ENCODE data around the gene ERI3.
"Not testable (repeated sequence)": the region's sequence is repeated elsewhere in the genome, so short reads cannot be mapped to it uniquely, and the experiment has no call there.

ERI3 gene

DNA sequence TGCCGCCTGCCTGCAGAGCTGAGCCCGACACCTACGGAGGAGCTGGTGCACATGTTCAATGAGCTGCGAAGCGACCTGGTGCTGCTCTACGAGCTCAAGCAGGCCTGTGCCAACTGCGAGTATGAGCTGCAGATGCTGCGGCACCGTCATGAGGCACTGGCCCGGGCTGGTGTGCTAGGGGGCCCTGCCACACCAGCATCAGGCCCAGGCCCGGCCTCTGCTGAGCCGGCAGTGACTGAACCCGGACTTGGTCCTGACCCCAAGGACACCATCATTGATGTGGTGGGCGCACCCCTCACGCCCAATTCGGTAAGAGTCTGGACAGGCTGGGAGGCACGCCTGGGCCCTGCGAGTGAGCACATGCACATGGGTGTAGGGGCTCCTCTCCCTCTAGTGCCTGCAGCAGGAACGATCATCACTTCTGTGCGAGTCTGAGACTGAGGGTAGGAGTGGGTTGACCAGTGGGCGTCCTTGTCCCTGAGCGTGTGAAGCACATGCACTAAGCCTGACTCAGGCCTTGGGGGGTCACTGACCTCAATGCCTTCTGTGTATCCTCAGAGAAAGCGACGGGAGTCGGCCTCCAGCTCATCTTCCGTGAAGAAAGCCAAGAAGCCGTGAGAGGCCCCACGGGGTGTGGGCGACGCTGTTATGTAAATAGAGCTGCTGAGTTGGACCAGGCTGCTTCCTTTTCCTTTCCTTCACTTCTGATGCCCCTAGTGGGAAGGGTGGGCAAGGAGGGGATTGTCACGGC lies 134.9 kb downstream of the ERI3 start:
- in situ Hi-C loops (cut with MboI; ENCODE audit: low sequenced_read_pairs) = loop anchor here (10.0 kb wide), 1 partner anchor 95 kb away; no protein-coding TSS in a partner anchor

DNA sequence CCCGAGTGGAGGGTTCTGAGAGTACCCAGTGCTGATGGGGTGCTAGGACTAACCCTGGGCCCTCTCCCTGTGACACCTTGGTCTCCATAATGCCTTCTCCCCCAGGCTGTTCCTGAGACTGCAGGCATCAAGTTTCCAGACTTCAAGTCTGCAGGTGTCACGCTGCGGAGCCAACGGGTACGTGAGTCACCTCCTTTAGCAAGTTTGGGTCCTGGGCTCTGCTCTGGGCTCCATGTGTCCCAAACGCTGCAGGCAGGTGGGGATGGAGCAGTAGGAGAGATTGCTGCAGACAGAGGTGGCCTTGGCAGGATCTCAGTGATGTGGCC lies 135.8 kb downstream of the ERI3 start:
- in situ Hi-C loops (cut with MboI; ENCODE audit: low sequenced_read_pairs) = no loop called here

DNA sequence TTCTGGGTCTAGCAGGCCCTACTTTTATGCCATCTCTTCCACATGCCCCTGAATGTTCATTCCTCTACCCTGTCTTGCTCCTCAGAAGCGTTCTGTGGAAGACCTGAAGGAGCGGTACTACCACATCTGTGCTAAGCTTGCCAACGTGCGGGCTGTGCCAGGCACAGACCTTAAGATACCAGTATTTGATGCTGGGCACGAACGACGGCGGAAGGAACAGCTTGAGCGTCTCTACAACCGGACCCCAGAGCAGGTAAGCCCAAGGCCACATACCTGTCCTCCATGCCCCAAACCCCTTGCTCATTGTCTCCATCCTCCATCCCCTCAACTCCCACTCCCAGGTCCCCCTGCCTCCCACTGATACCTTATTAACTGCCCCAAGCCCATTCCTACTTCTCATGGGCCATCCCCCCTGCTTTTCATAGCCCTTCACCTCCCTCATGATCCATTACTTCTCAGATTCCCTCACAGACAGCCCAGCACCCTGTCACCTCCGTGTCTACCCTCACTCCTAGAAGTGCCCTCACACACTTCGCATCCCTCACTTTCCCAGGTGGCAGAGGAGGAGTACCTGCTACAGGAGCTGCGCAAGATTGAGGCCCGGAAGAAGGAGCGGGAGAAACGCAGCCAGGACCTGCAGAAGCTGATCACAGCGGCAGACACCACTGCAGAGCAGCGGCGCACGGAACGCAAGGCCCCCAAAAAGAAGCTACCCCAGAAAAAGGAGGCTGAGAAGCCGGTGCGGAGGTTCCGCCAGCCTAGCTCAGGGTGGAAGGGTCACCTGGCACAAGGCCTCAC lies 136.4 kb downstream of the ERI3 start:
- in situ Hi-C loops (cut with MboI; ENCODE audit: low sequenced_read_pairs) = no loop called here

DNA sequence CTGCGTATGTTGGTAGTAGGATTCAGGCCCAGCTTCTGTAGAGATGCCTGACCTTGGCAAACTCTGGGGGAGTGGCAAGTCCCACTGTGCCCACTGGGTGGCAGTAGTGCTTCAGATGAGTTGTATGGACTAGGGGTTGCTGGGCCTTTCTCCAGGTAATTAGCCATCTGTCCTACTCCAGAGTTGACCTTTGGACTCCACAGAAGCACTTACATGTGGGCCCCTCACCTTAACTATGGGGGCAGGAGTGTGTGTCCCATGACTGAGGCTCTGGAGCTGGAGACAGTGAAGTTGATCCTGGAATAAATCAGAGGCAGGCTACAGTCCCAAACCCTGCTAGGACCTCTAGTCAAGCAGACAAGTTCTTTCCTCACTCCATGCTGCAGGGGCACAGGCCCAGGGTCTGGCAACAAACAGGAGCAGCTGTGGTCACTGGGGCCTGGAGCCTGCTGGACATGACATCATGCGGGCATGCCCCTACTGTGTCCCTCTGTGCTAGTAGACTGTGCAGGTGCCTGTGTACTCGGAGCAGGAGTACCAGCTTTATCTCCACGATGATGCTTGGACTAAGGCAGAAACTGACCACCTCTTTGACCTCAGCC lies 137.1 kb downstream of the ERI3 start:
- in situ Hi-C loops (cut with MboI; ENCODE audit: low sequenced_read_pairs) = no loop called here

DNA sequence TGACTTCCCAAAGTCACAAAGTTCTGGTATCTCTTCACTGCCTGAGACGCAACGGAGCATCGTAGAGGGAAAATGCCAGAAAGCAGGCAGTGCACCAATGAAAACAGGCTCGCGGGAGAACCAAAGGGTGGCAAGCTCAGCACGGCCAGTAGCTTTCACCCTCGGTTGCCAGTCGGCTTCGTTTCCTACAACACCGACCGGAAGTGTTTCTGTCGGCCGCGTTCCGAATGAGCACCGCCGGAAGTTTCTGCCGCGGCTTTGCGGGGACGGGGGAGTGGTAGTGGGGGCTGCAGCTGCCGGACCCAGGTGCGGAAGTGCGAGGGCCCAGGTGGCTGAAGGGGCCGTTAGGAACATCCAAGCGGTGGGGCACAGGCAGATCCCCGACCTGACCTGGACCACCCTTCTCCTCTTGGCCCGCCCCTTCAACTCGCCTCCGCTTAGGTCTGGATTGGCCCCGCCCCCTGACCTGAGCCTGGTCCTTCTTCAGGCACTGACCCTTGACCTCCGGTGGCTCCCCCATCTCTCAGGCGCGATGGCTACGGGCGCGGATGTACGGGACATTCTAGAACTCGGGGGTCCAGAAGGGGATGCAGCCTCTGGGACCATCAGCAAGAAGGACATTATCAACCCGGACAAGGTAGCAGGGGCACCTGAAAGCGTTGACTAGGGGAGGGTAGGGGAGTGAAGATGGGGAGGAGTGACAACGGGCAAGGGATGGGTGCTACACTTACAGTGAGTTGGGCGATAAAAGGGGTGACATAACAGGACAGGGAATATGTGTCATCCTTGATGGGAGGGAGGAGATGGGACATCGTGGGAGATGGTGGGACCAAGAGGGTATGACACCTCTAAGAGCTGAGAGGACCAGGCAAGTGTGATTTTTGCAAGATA lies 141.6 kb downstream of the ERI3 start, which contains the start of gene DMAP1:
TSS of gene DMAP1 (plus strand) at position 250 of the 891 bp plus-strand sequence. CDS start at position 533, 283 bp downstream.
- in situ Hi-C loops (cut with MboI; ENCODE audit: low sequenced_read_pairs) = no loop called here

DNA sequence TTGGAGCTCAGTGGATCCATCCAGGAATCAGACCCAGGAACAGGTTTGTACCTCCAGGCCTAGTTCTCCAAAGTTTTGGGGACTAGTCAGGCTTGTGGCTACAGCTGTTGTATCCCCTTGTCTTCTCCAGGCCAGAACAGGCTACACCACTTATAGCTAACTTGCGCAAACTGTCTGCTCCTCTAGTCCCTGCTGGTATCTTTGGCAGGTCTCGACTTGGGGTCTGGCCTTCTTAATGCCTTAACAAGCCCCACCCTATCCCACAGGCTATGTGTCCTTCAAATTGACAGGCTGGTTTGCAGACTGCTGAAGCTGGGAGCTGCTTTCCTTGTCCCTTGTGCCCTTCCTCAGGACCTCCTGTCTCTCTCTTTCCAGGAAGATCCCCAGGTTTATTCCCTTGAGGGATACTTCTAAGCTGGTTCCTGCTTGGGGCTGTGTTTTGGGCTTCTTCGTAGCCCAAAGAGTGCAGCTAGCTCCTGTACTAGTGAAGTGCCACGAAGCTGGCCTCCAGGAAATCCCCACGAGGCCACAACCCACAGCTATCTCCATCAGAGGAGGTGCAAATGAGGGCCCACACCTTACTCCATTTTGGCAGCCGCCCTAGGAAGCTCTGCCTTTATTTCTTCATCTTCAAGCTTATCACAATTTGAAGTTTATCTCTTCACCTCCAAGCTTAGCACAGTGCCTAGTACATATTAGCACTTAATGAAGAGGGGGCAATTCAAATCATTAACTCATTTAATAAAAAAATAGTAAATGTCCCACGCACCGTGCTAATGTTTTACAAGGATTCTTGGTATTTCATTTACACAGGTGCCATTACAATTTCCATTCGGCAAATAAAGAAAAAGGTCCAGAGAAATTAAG lies 142.5 kb downstream of the ERI3 start:
- in situ Hi-C loops (cut with MboI; ENCODE audit: low sequenced_read_pairs) = no loop called here

DNA sequence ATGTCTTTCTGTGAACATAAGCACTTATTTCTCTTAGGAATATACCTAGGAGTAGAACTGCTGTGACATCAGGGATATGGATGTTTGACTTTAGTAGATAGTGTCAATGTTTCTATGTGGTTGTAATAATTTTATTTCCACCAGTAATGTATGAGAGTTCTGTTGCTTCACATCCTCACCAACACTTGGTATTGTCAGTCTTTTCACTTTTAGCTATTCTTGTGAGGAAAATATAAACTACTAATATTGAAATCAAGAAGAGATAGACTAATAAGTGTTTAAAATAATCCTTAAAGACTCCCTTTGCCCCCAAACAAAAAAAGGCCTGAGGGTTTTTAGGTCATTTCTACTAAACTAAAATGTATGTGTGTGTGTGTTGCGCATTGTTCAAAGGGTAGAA lies 144.5 kb downstream of the ERI3 start:
- in situ Hi-C loops (cut with MboI; ENCODE audit: low sequenced_read_pairs) = no loop called here

DNA sequence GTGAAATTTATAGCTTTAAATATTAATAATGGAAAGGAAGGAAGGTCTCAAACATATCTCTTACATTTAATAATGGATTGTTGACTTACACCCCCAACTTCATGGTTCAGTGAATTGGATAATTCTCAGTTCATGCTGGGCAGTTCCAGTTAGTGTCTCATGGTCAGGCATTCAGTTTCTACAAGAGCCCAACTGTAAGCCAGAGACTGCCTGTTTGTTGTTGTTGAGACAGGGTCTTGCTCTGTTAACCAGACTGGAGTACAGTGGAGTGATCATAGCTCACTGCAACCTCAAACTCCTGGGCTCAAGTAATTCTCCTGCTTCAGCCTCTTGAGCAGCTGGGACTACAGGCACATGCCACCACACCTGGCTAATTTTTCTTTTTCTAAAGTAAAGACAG lies 146.8 kb downstream of the ERI3 start:
- in situ Hi-C loops (cut with MboI; ENCODE audit: low sequenced_read_pairs) = no loop called here

DNA sequence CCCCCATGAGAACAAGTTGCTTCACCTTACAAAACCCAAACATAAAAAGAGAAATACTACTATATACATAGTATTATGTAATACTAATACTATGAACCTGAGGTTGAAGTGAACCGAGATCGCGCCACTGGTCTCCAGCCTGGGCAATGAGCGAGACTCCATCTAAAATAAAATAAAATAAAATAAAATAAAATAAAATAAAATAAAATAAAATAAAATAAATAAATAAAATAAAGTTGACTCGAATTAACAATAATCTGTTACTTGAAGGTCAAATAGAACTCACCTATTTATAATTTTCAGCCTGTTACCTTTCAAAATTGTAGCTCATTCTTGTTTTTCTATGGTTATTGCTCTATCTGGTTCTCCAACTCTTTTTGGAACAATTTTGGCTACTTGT lies 148.5 kb downstream of the ERI3 start:
- in situ Hi-C loops (cut with MboI; ENCODE audit: low sequenced_read_pairs) = not testable (repeated sequence)

DNA sequence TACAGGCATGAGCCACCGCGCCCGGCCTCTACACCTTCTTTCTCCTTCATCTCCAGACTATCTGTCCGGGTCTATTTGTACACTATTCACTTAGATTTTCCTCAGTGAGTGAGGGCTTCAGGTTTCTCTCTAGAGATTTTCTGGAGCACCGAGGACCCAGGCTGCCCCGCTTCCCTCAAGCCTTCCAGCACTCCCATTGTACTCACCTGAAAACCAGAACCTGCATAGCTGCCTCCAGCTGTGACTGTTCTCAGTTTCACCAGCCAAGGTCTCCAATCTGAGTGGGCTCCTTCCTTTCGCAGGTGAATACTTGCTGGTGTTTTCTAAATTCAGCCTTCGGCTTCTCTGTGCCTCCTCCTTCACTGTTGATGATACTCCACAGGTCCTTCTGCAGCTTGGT lies 154.7 kb downstream of the ERI3 start:
- in situ Hi-C loops (cut with MboI; ENCODE audit: low sequenced_read_pairs) = no loop called here

DNA sequence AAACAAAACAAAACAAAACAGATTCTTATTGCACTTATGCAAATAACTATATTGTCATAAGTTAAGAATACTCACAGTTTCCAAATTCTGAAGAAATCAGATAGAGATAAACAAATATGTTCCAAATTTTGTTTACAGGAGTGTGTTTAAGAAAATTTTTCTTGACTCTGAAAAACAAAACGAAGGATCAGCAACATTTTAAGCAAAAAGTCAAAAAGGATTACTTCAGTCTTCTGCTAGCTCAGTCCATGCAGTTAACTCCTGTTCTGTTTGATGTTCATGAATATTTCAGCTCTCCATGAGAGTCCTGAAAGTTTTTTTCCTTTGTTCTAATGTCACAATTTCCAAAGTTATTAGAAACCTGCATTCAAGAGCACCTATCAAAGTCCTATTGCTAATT lies 180.4 kb downstream of the ERI3 start:
- in situ Hi-C loops (cut with MboI; ENCODE audit: low sequenced_read_pairs) = no loop called here
